K562 (cell line): Measurements from ENCODE around the gene ZNF71. TPM values are rescaled to one million over a fixed set of nuclear protein-coding genes. Genes with fewer than 3 reads are reported as not detected.

Experiments used
- ATAC-seq: fragments of 200-7000 bp; cut with Tn5 transposase; 3 replicates; pipeline ENCODE4 v1.9.1; 2020; ENCODE audit warnings: moderate library complexity
- Bru-seq: library from RNA; stranded (reverse); fragments of 400-500 nt; gene quantifications from one replicate; lab custom pipeline; 2021; lab: Mats Ljungman, UMichigan
- BruChase-seq, 2 experiments: library from RNA; stranded (reverse); fragments of 400-500 nt; gene quantifications; one replicate each; lab custom pipeline; 2021; lab: Mats Ljungman, UMichigan
- BruUV-seq: library from RNA; stranded (reverse); fragments of 400-500 nt; replicated peaks from 2 replicates; lab custom pipeline; 2021; lab: Mats Ljungman, UMichigan
- CTCF ChIA-PET: fragments of 300-600 bp; formaldehyde crosslinking; extraction: SDS; loops from one replicate; lab custom pipeline; 2021; ENCODE audit warnings: low intra/inter-chr PET ratio; lab: Yijun Ruan, JAX
- POLR2A ChIA-PET: fragments of 300-600, 350-650 bp; sonication (Branson Sonifier 250); formaldehyde crosslinking; extraction: SDS; loops from one replicate; lab custom pipeline; 2021; ENCODE audit warnings: antibody characterized with exemption, inconsistent platforms; lab: Yijun Ruan, JAX
- DNase-seq, 4 experiments: peaks; one replicate each; pipeline versions ENCODE4 v3.0.0 to v3.0.0-alpha.2; 2011 to 2018; ENCODE audit warnings: low spot score in 3 of 4, mixed read lengths in 3 of 4; ENCODE audit errors: extremely low read depth in 1 of 4
- FAIRE-seq: peaks from 2 replicates; lab custom pipeline; 2011; peaks lifted over from hg19 to GRCh38; lab: Jason Lieb, UNC
- H2AFZ ChIP-seq: 2 replicates; pipeline ENCODE4 v1.6.0; 2011; ENCODE audit warnings: low read depth, low read length, control low read depth, inconsistent platforms
- H3K27ac ChIP-seq: fragments of 200-600 bp; 3 replicates; pipeline ENCODE4 v1.8.0; 2011; ENCODE audit warnings: low read depth, mild to moderate bottlenecking, control low read depth, inconsistent platforms, low read length, moderate library complexity, mixed read lengths; ENCODE audit errors: extremely low read depth
- H3K27me3 ChIP-seq, 2 experiments: fragments of 300-600 bp in 1 of 2; 2 replicates in 1 of 2; 3 replicates in 1 of 2; pipeline versions ENCODE4 v1.6.0 to v1.8.0; 2011; ENCODE audit warnings: inconsistent platforms in 2 of 2, low read length in 2 of 2, mild to moderate bottlenecking in 1 of 2, mixed read lengths in 1 of 2, moderate library complexity in 1 of 2; ENCODE audit not compliant: control insufficient read depth in 2 of 2, insufficient read depth in 2 of 2
- H3K36me3 ChIP-seq: fragments of 300-600 bp; 3 replicates; pipeline ENCODE4 v1.8.0; 2011; ENCODE audit warnings: mild to moderate bottlenecking, low read length, inconsistent platforms; ENCODE audit not compliant: control insufficient read depth, insufficient read depth
- H3K4me1 ChIP-seq, 2 experiments: fragments of 200-600 bp in 1 of 2; replicated peaks in 1 of 2; 2 replicates in 1 of 2; 3 replicates in 1 of 2; pipeline versions ENCODE4 v1.5.1 to v1.8.0; 2011; ENCODE audit warnings: inconsistent platforms in 2 of 2, low read length in 2 of 2, mild to moderate bottlenecking in 1 of 2, mixed read lengths in 1 of 2, moderate library complexity in 1 of 2; ENCODE audit not compliant: control insufficient read depth in 2 of 2, insufficient read depth in 2 of 2
- H3K4me2 ChIP-seq: 2 replicates; pipeline ENCODE4 v1.6.1; 2011; ENCODE audit warnings: low read length, control low read depth, inconsistent platforms, mixed read lengths; ENCODE audit not compliant: insufficient read depth
- H3K4me3 ChIP-seq: fragments of 200-600 bp; sonication (generic), shearing (Covaris generic); 2 replicates; pipeline ENCODE4 v1.5.1; 2016; ENCODE audit warnings: control low read depth, inconsistent platforms
- H3K79me2 ChIP-seq: fragments of 200-600 bp; 3 replicates; pipeline ENCODE4 v1.8.0; 2011; ENCODE audit warnings: low read length, inconsistent platforms; ENCODE audit not compliant: control insufficient read depth, insufficient read depth
- H3K9ac ChIP-seq, 2 experiments: 2 replicates each; pipeline versions ENCODE4 v1.6.0 to v1.6.1; 2011; ENCODE audit warnings: low read depth in 2 of 2, low read length in 2 of 2, control low read depth in 1 of 2, inconsistent platforms in 1 of 2, mild to moderate bottlenecking in 1 of 2, mixed read lengths in 1 of 2; ENCODE audit not compliant: insufficient read depth in 1 of 2
- H3K9me1 ChIP-seq: one replicate; pipeline ENCODE4 v1.6.0; 2011; ENCODE audit warnings: inconsistent platforms, mild to moderate bottlenecking, low read length, moderate library complexity; ENCODE audit not compliant: control insufficient read depth, insufficient read depth
- H3K9me3 ChIP-seq: replicated peaks from 2 replicates; pipeline ENCODE4 v1.5.1; 2011; ENCODE audit warnings: low read depth, low read length, inconsistent platforms; ENCODE audit not compliant: control insufficient read depth, insufficient read depth
- H4K20me1 ChIP-seq: replicated peaks from 2 replicates; pipeline ENCODE4 v1.6.1; 2011; ENCODE audit warnings: low read length, inconsistent platforms, mixed read lengths; ENCODE audit not compliant: control insufficient read depth, insufficient read depth
- EP300 ChIP-seq: IDR thresholded peaks from 2 replicates; pipeline ENCODE4 v1.6.1; 2012; ENCODE audit warnings: low read length, improper control_type of control experiment
- FOSL1 ChIP-seq: fragments of 200-800 bp; sonication (Bioruptor generic); conservative IDR thresholded peaks from 2 replicates; pipeline ENCODE4 v1.6.1; 2016; ENCODE audit warnings: missing genetic modification characterization, missing compliant biosample characterization
- GTF3C2 ChIP-seq: IDR thresholded peaks from 3 replicates; pipeline ENCODE4 v1.6.1; 2011; ENCODE audit warnings: borderline replicate concordance, mild to moderate bottlenecking, moderate library complexity; ENCODE audit not compliant: insufficient read length; ENCODE audit errors: extremely low read depth
- NRF1 ChIP-seq, 2 experiments: fragments of 450-650 bp; IDR thresholded peaks in 1 of 2; conservative IDR thresholded peaks in 1 of 2; 2 replicates each; pipeline ENCODE4 v1.6.1; 2014; ENCODE audit warnings: mild to moderate bottlenecking in 2 of 2
- PHF8 ChIP-seq: fragments of 200-600 bp; sonication (generic); IDR thresholded peaks from 2 replicates; pipeline ENCODE4 v1.6.1; 2012; ENCODE audit warnings: mixed run types, mild to moderate bottlenecking, inconsistent platforms, low read length, moderate library complexity, borderline replicate concordance
- ZFX ChIP-seq: sonication (generic); formaldehyde crosslinking; IDR thresholded peaks from 2 replicates; pipeline ENCODE4 v1.8.0; 2022; ENCODE audit warnings: mild to moderate bottlenecking, missing genetic modification reagents, moderate library complexity
- ZNF143 ChIP-seq: sonication (generic); formaldehyde crosslinking; IDR thresholded peaks from 2 replicates; pipeline ENCODE4 v1.9.0; 2022; ENCODE audit warnings: mild to moderate bottlenecking, missing genetic modification reagents
- ZNF263 ChIP-seq: sonication (generic); formaldehyde crosslinking; IDR thresholded peaks from 2 replicates; pipeline ENCODE4 v1.8.0; 2022; ENCODE audit warnings: mild to moderate bottlenecking, missing genetic modification reagents, borderline replicate concordance
- WGBS: fragments of 100-300 bp; shearing (Covaris generic); methylation state at CpG from one replicate; pipeline ENCODE4 v1.1.6; 2016; ENCODE audit warnings: low coverage, mixed read lengths; ENCODE audit not compliant: insufficient coverage; ENCODE audit errors: missing lambda C conversion rate; 5-methylcytosine and 5-hydroxymethylcytosine counted together
- in situ Hi-C: fragments of 300-500 bp; cut with MboI; formaldehyde crosslinking; loops from 4 replicates; pipeline ENCODE4 v1.15.0; 2018; ENCODE audit warnings: inconsistent platforms, mixed read lengths
- intact Hi-C: fragments of 100-400 bp; cut with micrococcal nuclease; formaldehyde crosslinking; loops from 2 replicates; pipeline ENCODE4 v1.14.2; 2022
- long read RNA-seq, 3 experiments: library from polyadenylated mRNA in 2 of 3; library from RNA in 1 of 3; unstranded in 2 of 3; stranded (forward) in 1 of 3; transcript quantifications; one replicate each; pipeline ENCODE4 v2.0.0, GENCODE V29; 2019 to 2022
- polyA minus RNA-seq, 3 experiments: library from RNA; depleted of rRNA, polyadenylated mRNA; stranded (reverse); fragments of >200 nt; gene quantifications; 2 replicates each; pipeline ENCODE4 v1.2.3, GENCODE V29; 2011
- polyA plus RNA-seq, 8 experiments: library from polyadenylated mRNA; depleted of rRNA in 4 of 8; stranded (reverse) in 5 of 8; unstranded in 3 of 8; fragments of >200 nt; fragmentation: Nextera tagmentation in 2 of 8; fragmentation: Illumina TruSeq in 1 of 8; extraction: Ambion mirVana in 2 of 8; extraction: Trizol in 1 of 8; gene quantifications; 2 replicates each; pipeline versions ENCODE4 v1.2.1 to v1.2.3, GENCODE V29; 2011 to 2014; ENCODE audit warnings: inconsistent platforms in 1 of 8, missing spikeins in 1 of 8
- total RNA-seq, 7 experiments: library from RNA; depleted of rRNA in 6 of 7; stranded (reverse); fragments of >200 nt in 6 of 7; fragmentation: Illumina TruSeq in 2 of 7; extraction: Trizol in 2 of 7; gene quantifications; 2 replicates each; pipeline versions ENCODE4 v1.2.1 to v1.2.3, GENCODE V29; 2011 to 2021; ENCODE audit warnings: low replicate concordance in 1 of 7

Gene ZNF71
- total RNA-seq (2011; cell fraction: chromatin; rRNA removed; ENCODE audit: low replicate concordance), result 0.07 and 0.28 TPM in 2 replicates
- 0.17 and 0.39 TPM in 2 replicates for total RNA-seq (2011; cell fraction: nucleolus; rRNA removed)
- total RNA-seq (2011; cell fraction: nucleoplasm; rRNA removed), result 0.76 TPM in 1 of 2 replicates, not detected in the other
- total RNA-seq (2014; rRNA removed), result 0.05 and 0.08 TPM in 2 replicates
- 0.04 and 0.29 TPM in 2 replicates for total RNA-seq (2014; rRNA removed; fragmentation: Illumina TruSeq; extraction: Trizol)
- 0.04 and 0.07 TPM in 2 replicates for total RNA-seq (2015; rRNA removed; fragmentation: Illumina TruSeq; extraction: Trizol)
- total RNA-seq (2021), result 0.13 and 0.16 TPM in 2 replicates
- 0.06 and 0.18 TPM in 2 replicates for polyA plus RNA-seq (2011; rRNA removed)
- 0.25 and 0.29 TPM in 2 replicates for polyA plus RNA-seq (2011; cell fraction: cytosol; rRNA removed)
- 0.03 and 0.20 TPM in 2 replicates for polyA plus RNA-seq (2011; cell fraction: nucleus; rRNA removed)
- polyA plus RNA-seq (2012), result 0.10 TPM in 2 replicates
- polyA plus RNA-seq (2014; fragmentation: Illumina TruSeq; extraction: Trizol), result 0.22 TPM in 1 of 2 replicates, not detected in the other
- polyA plus RNA-seq (2014; fragmentation: Nextera tagmentation; extraction: Ambion mirVana), result not detected
- 0.03 TPM in 1 of 2 replicates, not detected in the other for polyA plus RNA-seq (2014; rRNA removed)
- polyA minus RNA-seq (2011; rRNA and poly(A)+ RNA removed), result 0.07 and 0.36 TPM in 2 replicates
- not detected in 2 replicates for polyA minus RNA-seq (2011; cell fraction: cytosol; rRNA and poly(A)+ RNA removed)
- polyA minus RNA-seq (2011; cell fraction: nucleus; rRNA and poly(A)+ RNA removed), result 0.44 TPM in 1 of 2 replicates, not detected in the other
- Bru-seq, nascent RNA, result percentile 21 among the genes with signal in this experiment
- BruChase-seq, experiment 1, labeled RNA remaining after a 2-hour chase, result percentile 22 among the genes with signal in this experiment
- percentile 23 among the genes with signal in this experiment for BruChase-seq, experiment 2, labeled RNA remaining after a 6-hour chase
- long read RNA-seq, experiment 1, result 0 reads
- long read RNA-seq, experiment 2, result 0 reads
- long read RNA-seq, experiment 3, full-length matches to known transcripts, result 1 of 1 reads
- long read RNA-seq, experiment 3, partial matches to known transcripts, result 0 of 1 reads
- long read RNA-seq, experiment 3, other reads (novel, unspliced or antisense), result 0 of 1 reads

GRCh38 chr19:56594783-56595547 is at the start of gene ZNF71:
TSS of gene ZNF71 (plus strand) at chr19:56595302. CDS start at chr19:56601559, 6,257 bp downstream.
- BruUV-seq, result no TSS peak
- Histone ChIP-seq H3K9me1 (no peaks in the 10 kb centered on the region), H3K9me3 (no peaks in the 10 kb centered on the region), H3K79me2 (no peaks in the 10 kb centered on the region), H3K4me1 (no peaks in the 10 kb centered on the region), H3K4me3 (no peak within 1 kb of the TSS), H2AFZ (no peak within 1 kb of the TSS), H3K9ac (no peak within 1 kb of the TSS), H4K20me1 (no peaks in the 10 kb centered on the region), H3K27ac (no peak within 1 kb of the TSS), H3K4me2 (no peak within 1 kb of the TSS), H3K36me3 (no peaks in the 10 kb centered on the region), H3K27me3 (no peaks in the 10 kb centered on the region)
- ATAC-seq (no peak), FAIRE-seq (no peak), DNase-seq (peak in 2 of 4 experiments; percentile 11)
- in situ Hi-C loops, result no loop called here
- TF ChIP-seq EP300 (no peak), ZNF143 (CRISPR knock-in tag) (peak; percentile 68), NRF1 (conservative IDR thresholded peaks at IDR 0.05 in 1 of 2, IDR thresholded peaks at IDR 0.05 in 1 of 2) (peak; percentile 73 to 78), GTF3C2 (no peak), PHF8 (peak; percentile 35; the same call in 1 of the 2 replicates), FOSL1 (no peak), ZNF263 (CRISPR knock-in tag) (peak; percentile 90), ZFX (CRISPR knock-in tag) (peak; percentile 42; the same call in 1 of the 2 replicates)
- WGBS, result 12% methylated on average over 15 of the region's 52 CpGs
- intact Hi-C loops, result no loop called here
- CTCF ChIA-PET, result no interaction called here
- POLR2A ChIA-PET, result no interaction called here
